ENCODE data around the gene KCNQ4.

DNA sequence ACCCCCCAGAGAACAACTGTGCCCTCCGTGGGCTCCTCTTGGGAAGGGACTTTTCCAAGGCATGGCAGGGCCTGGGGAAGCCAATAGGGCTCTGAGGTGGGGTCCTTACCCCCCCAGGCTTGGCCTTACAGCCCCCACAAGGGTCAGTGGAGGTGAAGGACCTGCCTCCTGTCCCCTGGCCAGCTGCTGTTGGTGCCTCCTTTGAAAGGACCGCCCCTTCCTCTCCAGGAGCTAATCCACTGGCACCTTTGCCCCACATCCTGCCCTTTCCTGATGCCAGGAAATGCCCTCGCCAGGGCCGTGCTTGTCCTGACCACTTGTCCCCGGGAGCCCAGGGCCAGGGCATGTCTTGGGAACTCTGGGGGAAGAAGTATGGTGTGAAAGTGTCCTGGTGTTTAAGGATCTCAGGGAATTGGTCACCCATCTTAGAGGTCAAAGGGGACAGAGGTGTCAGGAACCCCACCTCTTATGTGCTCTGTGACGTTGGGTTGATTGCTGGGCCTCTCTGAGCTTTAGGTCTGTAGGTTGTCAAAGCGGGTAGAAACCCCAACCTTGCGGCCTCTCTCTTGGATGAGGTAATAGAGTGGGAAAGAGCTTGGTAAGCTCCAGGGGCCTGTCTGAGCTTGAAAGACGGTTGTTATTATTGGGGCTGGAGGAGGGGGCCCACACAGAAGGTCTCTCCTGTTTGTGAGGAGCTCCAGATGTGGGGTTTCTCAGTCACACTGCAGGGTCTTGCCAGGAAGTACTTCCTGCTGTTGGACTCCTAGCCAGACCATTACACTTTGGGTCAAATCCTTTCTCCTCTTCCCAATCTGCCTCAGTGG is 2.8 kb downstream of the KCNQ4 start:
- TF ChIP-seq, protein P1, sequence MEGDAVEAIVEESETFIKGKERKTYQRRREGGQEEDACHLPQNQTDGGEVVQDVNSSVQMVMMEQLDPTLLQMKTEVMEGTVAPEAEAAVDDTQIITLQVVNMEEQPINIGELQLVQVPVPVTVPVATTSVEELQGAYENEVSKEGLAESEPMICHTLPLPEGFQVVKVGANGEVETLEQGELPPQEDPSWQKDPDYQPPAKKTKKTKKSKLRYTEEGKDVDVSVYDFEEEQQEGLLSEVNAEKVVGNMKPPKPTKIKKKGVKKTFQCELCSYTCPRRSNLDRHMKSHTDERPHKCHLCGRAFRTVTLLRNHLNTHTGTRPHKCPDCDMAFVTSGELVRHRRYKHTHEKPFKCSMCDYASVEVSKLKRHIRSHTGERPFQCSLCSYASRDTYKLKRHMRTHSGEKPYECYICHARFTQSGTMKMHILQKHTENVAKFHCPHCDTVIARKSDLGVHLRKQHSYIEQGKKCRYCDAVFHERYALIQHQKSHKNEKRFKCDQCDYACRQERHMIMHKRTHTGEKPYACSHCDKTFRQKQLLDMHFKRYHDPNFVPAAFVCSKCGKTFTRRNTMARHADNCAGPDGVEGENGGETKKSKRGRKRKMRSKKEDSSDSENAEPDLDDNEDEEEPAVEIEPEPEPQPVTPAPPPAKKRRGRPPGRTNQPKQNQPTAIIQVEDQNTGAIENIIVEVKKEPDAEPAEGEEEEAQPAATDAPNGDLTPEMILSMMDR (conservative IDR thresholded peaks at IDR 0.05 in 1 of 2, IDR thresholded peaks at IDR 0.05 in 1 of 2; ENCODE audit: extremely low read depth in 1 of 2, insufficient read depth in 1 of 2, low read depth in 1 of 2, low read length in 2 of 2), result no peak
- no peak for TF ChIP-seq EZH2 (IDR thresholded peaks at IDR 0.05; ENCODE audit: borderline replicate concordance, low read length)

Measured in mammary epithelial cell (primary cell).